Lower leg skin (tissue), 3 donors: Measurements from ENCODE around the gene CD8B.

Source experiments
- CTCF ChIP-seq, 3 donors: fragments of 450-650 bp; IDR thresholded peaks; one replicate each; pipeline ENCODE4 v1.5.1; 2016; ENCODE audit warnings: antibody characterized with exemption in 3 of 3, mild to moderate bottlenecking in 3 of 3, moderate library complexity in 2 of 3
- POLR2A ChIP-seq, 2 donors: fragments of 450-650 bp; IDR thresholded peaks; one replicate each; pipeline ENCODE4 v1.6.1; 2016 to 2017; ENCODE audit warnings: antibody characterized with exemption in 2 of 2, mild to moderate bottlenecking in 1 of 2, moderate library complexity in 1 of 2

DNA sequence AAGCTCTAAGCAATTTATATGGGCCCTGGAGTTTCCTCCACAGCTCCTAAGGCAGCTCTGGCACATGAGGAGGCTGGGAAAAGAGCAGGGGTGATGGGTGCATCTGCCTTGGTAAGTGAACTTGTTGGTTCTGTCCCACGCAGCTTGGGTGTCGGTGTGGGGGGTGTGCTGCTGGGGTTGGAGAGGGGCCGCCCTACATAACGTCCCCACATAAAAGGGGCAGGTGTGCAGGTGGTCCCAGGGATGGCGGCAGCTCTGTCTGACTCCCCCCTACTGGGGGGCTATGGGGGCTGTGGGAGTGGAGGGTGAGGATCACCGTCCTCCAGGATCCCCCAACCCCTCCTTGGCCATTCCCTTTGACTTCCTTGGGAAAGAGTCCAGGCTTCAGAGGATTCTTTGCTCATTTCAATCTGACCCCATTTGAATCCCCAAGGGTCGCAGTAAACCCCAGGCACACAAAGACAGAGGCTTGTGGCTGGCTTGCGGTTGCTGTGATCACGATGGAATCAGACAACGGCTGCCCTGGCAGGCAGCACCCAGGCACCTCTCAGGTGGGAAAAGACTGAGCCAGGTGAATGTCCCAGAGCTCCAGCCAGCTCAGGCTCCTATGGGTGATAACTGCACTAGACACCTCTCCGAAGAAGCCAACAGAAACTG is 36.5 kb downstream of the CD8B start:
- TF ChIP-seq POLR2A (IDR thresholded peaks at IDR 0.05) (no peak), CTCF (IDR thresholded peaks at IDR 0.05) (no peak)
